ENCODE results near the gene BACH2.

DNA sequence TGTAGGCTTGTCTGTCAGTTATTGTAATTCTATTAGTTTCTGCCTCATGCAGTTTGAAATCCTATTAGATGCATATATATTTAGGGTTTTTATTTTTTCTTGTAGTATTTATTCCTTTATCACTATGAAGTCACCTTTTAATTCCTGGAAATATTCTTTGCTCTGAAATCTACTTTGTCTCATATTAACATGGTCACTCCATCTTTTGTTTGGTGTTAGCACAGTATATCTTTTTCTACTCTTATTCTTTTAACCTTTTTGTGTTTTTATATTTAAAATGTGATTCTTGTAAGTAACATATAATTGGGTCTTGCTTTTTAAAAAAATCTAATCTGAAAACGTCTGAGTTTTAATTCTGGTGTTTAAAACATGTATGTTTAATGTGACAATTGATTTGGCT is 280.8 kb downstream of the BACH2 start:
- TF ChIP-seq POLR2A (IDR thresholded peaks at IDR 0.05) = no peak
- TF ChIP-seq, protein P1, sequence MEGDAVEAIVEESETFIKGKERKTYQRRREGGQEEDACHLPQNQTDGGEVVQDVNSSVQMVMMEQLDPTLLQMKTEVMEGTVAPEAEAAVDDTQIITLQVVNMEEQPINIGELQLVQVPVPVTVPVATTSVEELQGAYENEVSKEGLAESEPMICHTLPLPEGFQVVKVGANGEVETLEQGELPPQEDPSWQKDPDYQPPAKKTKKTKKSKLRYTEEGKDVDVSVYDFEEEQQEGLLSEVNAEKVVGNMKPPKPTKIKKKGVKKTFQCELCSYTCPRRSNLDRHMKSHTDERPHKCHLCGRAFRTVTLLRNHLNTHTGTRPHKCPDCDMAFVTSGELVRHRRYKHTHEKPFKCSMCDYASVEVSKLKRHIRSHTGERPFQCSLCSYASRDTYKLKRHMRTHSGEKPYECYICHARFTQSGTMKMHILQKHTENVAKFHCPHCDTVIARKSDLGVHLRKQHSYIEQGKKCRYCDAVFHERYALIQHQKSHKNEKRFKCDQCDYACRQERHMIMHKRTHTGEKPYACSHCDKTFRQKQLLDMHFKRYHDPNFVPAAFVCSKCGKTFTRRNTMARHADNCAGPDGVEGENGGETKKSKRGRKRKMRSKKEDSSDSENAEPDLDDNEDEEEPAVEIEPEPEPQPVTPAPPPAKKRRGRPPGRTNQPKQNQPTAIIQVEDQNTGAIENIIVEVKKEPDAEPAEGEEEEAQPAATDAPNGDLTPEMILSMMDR (IDR thresholded peaks at IDR 0.05) = no peak

Measured in upper lobe of left lung (tissue), 4 donors.